RWPE1 (cell line): ENCODE results near the gene SPATA13.

ENCODE experiments used
- CTCF ChIA-PET: fragments of 350-600 bp; sonication (Branson Sonifier 250); formaldehyde crosslinking; extraction: SDS; loops from one replicate; lab custom pipeline; 2021; lab: Yijun Ruan, JAX
- POLR2A ChIA-PET: fragments of 400-600 bp; formaldehyde crosslinking; extraction: SDS; loops from one replicate; lab custom pipeline; 2020; ENCODE audit warnings: antibody characterized with exemption; ENCODE audit not compliant: low non-redundant PET; lab: Yijun Ruan, JAX
- DNase-seq: peaks from one replicate; pipeline ENCODE4 v3.0.0; 2012; ENCODE audit warnings: low spot score
- H3K27ac ChIP-seq: fragments of 450-650 bp; 2 replicates; pipeline ENCODE4 v1.5.1; 2017
- CTCF ChIP-seq: fragments of 450-650 bp; conservative IDR thresholded peaks from 2 replicates; pipeline ENCODE4 v1.5.1; 2017; ENCODE audit warnings: low read depth, mild to moderate bottlenecking

The SPATA13 gene

GRCh38 chr13:24138911-24139310 lies 21.6 kb upstream of the SPATA13 start:
- CTCF ChIA-PET: no interaction called here
- no peak overlapping the region for H3K27ac ChIP-seq
- DNase-seq: no peak
- POLR2A ChIA-PET: no interaction called here
- TF ChIP-seq CTCF: no peak

- ChIA-PET POLR2A (no interaction called here), CTCF (no interaction called here)
- DNase-seq: no peak
- TF ChIP-seq CTCF: no peak
- H3K27ac ChIP-seq: no peak overlapping the region
Observed at GRCh38 chr13:24141333-24141910, 19.1 kb upstream of the SPATA13 start.

GRCh38 chr13:24142453-24142852 lies 18.1 kb upstream of the SPATA13 start:
- CTCF ChIA-PET: no interaction called here
- POLR2A ChIA-PET: no interaction called here
- H3K27ac ChIP-seq: no peak overlapping the region
- TF ChIP-seq CTCF: no peak
- DNase-seq: no peak

GRCh38 chr13:24142886-24143285 lies 17.6 kb upstream of the SPATA13 start:
- ChIA-PET POLR2A (no interaction called here), CTCF (no interaction called here)
- TF ChIP-seq CTCF: no peak
- no peak overlapping the region for H3K27ac ChIP-seq
- DNase-seq: no peak

GRCh38 chr13:24145240-24145639 lies 15.3 kb upstream of the SPATA13 start:
- H3K27ac ChIP-seq: no peak overlapping the region
- TF ChIP-seq CTCF: no peak
- ChIA-PET CTCF (no interaction called here), POLR2A (no interaction called here)
- no peak for DNase-seq

GRCh38 chr13:24145674-24146073 lies 14.8 kb upstream of the SPATA13 start:
- TF ChIP-seq CTCF: no peak
- DNase-seq: no peak
- ChIA-PET CTCF (no interaction called here), POLR2A (no interaction called here)
- no peak overlapping the region for H3K27ac ChIP-seq
